ENCODE data around the gene TMEM169.

The TMEM169 gene

GRCh38 chr2:216104691-216105090 is 23.0 kb downstream of the TMEM169 start:
- DNase-seq (ENCODE audit: low read depth), result no peak

- DNase-seq (ENCODE audit: low read depth), result no peak
These were observed 25.6 kb downstream of the TMEM169 start for GRCh38 chr2:216107320-216107719.

- DNase-seq (ENCODE audit: low read depth), result no peak
These were observed 26.0 kb downstream of the TMEM169 start for GRCh38 chr2:216107760-216108159.

- DNase-seq (ENCODE audit: low read depth), result no peak
These were observed 26.7 kb downstream of the TMEM169 start for GRCh38 chr2:216108310-216108966.

GRCh38 chr2:216108967-216109921 is 27.5 kb downstream of the TMEM169 start, which contains the start of gene XRCC5:
Gene XRCC5 (plus strand): TSS chr2:216109348. CDS start chr2:216109437, 89 bp downstream.
- peak; percentile 81 for DNase-seq (ENCODE audit: low read depth)

- DNase-seq (ENCODE audit: low read depth), result no peak
These were observed 28.4 kb downstream of the TMEM169 start for GRCh38 chr2:216109962-216110614.

- DNase-seq (ENCODE audit: low read depth), result no peak
These were observed 28.9 kb downstream of the TMEM169 start for GRCh38 chr2:216110620-216111019.

- DNase-seq (ENCODE audit: low read depth), result no peak
These were observed 29.4 kb downstream of the TMEM169 start for GRCh38 chr2:216111122-216111521.

- no peak for DNase-seq (ENCODE audit: low read depth)
These were observed 31.2 kb downstream of the TMEM169 start for GRCh38 chr2:216112926-216113325.

GRCh38 chr2:216113572-216113971 is 31.9 kb downstream of the TMEM169 start:
- no peak for DNase-seq (ENCODE audit: low read depth)

GRCh38 chr2:216114382-216114713 is 32.6 kb downstream of the TMEM169 start:
- no peak for DNase-seq (ENCODE audit: low read depth)

- peak; percentile 96 for DNase-seq (ENCODE audit: low read depth)
These were observed 33.2 kb downstream of the TMEM169 start for GRCh38 chr2:216114714-216115531.

- DNase-seq (ENCODE audit: low read depth), result no peak
These were observed 34.7 kb downstream of the TMEM169 start for GRCh38 chr2:216116418-216116817.

- DNase-seq (ENCODE audit: low read depth), result no peak
These were observed 36.0 kb downstream of the TMEM169 start for GRCh38 chr2:216117561-216118340.

GRCh38 chr2:216118474-216118873 is 36.8 kb downstream of the TMEM169 start:
- no peak for DNase-seq (ENCODE audit: low read depth)

- no peak for DNase-seq (ENCODE audit: low read depth)
These were observed 37.4 kb downstream of the TMEM169 start for GRCh38 chr2:216119146-216119545.

GRCh38 chr2:216119986-216120385 is 38.3 kb downstream of the TMEM169 start:
- no peak for DNase-seq (ENCODE audit: low read depth)

GRCh38 chr2:216121255-216121654 is 39.5 kb downstream of the TMEM169 start:
- no peak for DNase-seq (ENCODE audit: low read depth)

- DNase-seq (ENCODE audit: low read depth), result no peak
These were observed 45.2 kb downstream of the TMEM169 start for GRCh38 chr2:216126943-216127342.

GRCh38 chr2:216130346-216130971 is 48.7 kb downstream of the TMEM169 start:
- DNase-seq (ENCODE audit: low read depth), result no peak
